NCI-H1436 treated with DMSO at 0.1 percent for 48 hours (cell line): ENCODE data around the gene KIF13A.
"Not testable (repeated sequence)": the region's sequence is repeated elsewhere in the genome, so short reads cannot be mapped to it uniquely, and the experiment has no call there.

Source experiments
- DNase-seq: peaks from one replicate; lab custom pipeline; 2025; lab: John Stamatoyannopoulos, UW

KIF13A gene

GRCh38 chr6:17998442-17998841 is 11.0 kb upstream of the KIF13A start:
- DNase-seq = no peak

GRCh38 chr6:17998003-17998402 is 10.6 kb upstream of the KIF13A start:
- DNase-seq = no peak

GRCh38 chr6:17995414-17995813 is 8.0 kb upstream of the KIF13A start:
- DNase-seq = no peak

- DNase-seq = no peak
Observed at GRCh38 chr6:17994019-17994418, 6.6 kb upstream of the KIF13A start.

- DNase-seq = no peak
Observed at GRCh38 chr6:17988422-17988944, 1.0 kb upstream of the KIF13A start.

- peak; percentile 18 for DNase-seq
Observed at GRCh38 chr6:17987697-17988421, 424 bp upstream of the KIF13A start.

- DNase-seq = no peak
Observed at GRCh38 chr6:17986656-17987446, 584 bp downstream of the KIF13A start.

GRCh38 chr6:17985934-17986655 is 1.3 kb downstream of the KIF13A start:
- DNase-seq = no peak

GRCh38 chr6:17984812-17985670 is 2.4 kb downstream of the KIF13A start:
- DNase-seq = no peak

GRCh38 chr6:17984399-17984798 is 3.0 kb downstream of the KIF13A start:
- no peak for DNase-seq

GRCh38 chr6:17983730-17984129 is 3.7 kb downstream of the KIF13A start:
- no peak for DNase-seq

GRCh38 chr6:17980329-17980728 is 7.1 kb downstream of the KIF13A start:
- DNase-seq = no peak

GRCh38 chr6:17979479-17979878 is 8.0 kb downstream of the KIF13A start:
- no peak for DNase-seq

- DNase-seq = not testable (repeated sequence)
Observed at GRCh38 chr6:17976258-17976657, 11.2 kb downstream of the KIF13A start.

GRCh38 chr6:17974570-17975368 is 12.7 kb downstream of the KIF13A start:
- no peak for DNase-seq

GRCh38 chr6:17972978-17973622 is 14.3 kb downstream of the KIF13A start:
- DNase-seq = no peak

GRCh38 chr6:17972074-17972952 is 15.1 kb downstream of the KIF13A start:
- no peak for DNase-seq

GRCh38 chr6:17971128-17972073 is 16.0 kb downstream of the KIF13A start:
- DNase-seq = no peak
